ENCODE measurements around the gene FOXP2.
"Not testable (repeated sequence)": the region's sequence is repeated elsewhere in the genome, so short reads cannot be mapped to it uniquely, and the experiment has no call there.

Gene FOXP2

DNA sequence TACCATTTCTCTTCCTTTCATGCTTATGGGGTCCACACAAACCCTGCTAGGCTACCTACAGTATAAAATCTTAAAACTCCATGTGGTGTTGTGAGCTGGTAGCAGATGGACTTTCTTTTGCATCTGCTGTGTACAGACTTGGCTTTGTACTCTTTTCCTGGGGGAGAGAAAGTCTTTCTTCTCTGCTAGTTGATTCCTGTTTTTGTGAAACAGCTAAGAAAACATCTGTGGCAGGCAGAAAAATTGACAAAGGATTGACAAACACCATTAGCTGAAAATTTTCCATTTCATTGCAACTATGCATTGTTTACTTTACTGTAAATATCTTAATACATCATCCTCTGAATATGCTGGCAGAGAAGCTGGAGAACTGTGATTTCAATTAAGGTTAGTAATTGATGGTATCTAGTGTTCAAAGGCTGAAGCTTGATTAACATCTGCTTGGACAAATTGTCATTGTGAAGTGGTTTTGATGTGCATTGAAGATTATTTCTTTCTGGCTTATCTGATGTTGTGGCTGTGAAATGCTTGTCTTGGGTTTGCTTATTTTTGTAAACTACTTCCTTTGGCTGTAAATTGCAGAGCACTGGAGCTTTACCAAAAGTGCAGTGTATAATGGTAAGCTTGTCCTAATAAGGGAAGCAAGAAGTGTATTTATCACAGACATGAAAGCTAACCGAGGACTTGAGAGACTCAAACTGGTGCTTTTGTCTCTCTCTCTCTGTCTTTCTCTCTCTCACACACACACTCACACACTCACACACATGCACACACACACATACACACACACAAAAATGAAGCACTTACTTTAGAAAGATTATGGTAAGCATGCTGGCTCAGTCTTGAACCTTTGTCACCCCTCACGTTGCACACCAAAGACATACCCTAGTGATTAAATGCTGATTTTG lies at the start of gene FOXP2:
Gene FOXP2, plus strand, starts transcription at position 660 of the 908 bp plus-strand sequence. CDS start 11,697 bp downstream, outside the sequence.
- Mint-ChIP-seq H3K4me3 (no peak within 1 kb of the TSS), H3K27me3 (no peaks in the 10 kb centered on the region), H3K4me1 (ENCODE audit: low read depth) (no peaks in the 10 kb centered on the region), H3K36me3 (no peaks in the 10 kb centered on the region), H3K27ac (no peak within 1 kb of the TSS), H3K9me3 (ENCODE audit: low read depth) (no peaks in the 10 kb centered on the region)

GRCh38 chr7:114365791-114366190 lies 48.8 kb upstream of the FOXP2 start:
- Mint-ChIP-seq H3K36me3 (no peaks in the 10 kb centered on the region), H3K27ac (no peak overlapping the region), H3K4me1 (ENCODE audit: low read depth) (no peaks in the 10 kb centered on the region), H3K27me3 (no peaks in the 10 kb centered on the region), H3K9me3 (ENCODE audit: low read depth) (no peaks in the 10 kb centered on the region), H3K4me3 (no peak overlapping the region)

GRCh38 chr7:114368492-114368891 lies 46.1 kb upstream of the FOXP2 start:
- no peaks in the 10 kb centered on the region for H3K27me3 Mint-ChIP-seq
- H3K9me3 Mint-ChIP-seq (ENCODE audit: low read depth): no peaks in the 10 kb centered on the region
- H3K4me3 Mint-ChIP-seq: no peak overlapping the region
- no peak overlapping the region for H3K27ac Mint-ChIP-seq
- H3K36me3 Mint-ChIP-seq: no peaks in the 10 kb centered on the region
- no peaks in the 10 kb centered on the region for H3K4me1 Mint-ChIP-seq (ENCODE audit: low read depth)

DNA sequence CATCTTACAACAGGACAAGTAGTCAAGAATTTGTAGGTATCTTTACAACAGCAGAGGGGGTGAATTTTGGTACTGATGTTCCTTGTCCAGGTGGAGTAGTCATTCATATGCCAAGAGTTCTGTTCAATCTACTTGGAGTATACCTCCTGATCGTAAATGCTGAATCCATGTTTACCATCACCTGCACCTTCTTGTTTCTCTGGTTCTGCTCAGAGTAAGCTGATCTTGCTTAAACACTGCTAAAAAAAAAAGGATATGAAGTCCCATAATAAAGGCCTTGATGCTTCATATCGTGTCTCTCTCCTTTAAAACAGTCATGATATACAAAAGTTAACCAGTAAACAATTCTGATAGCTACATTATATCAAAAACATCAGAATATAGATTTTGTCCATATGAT lies 45.3 kb upstream of the FOXP2 start:
- no peaks in the 10 kb centered on the region for H3K36me3 Mint-ChIP-seq
- no peaks in the 10 kb centered on the region for H3K9me3 Mint-ChIP-seq (ENCODE audit: low read depth)
- no peaks in the 10 kb centered on the region for H3K27me3 Mint-ChIP-seq
- H3K4me3 Mint-ChIP-seq: no peak overlapping the region
- H3K4me1 Mint-ChIP-seq (ENCODE audit: low read depth): no peaks in the 10 kb centered on the region
- H3K27ac Mint-ChIP-seq: no peak overlapping the region

GRCh38 chr7:114372619-114373018 lies 42.0 kb upstream of the FOXP2 start:
- no peaks in the 10 kb centered on the region for H3K27me3 Mint-ChIP-seq
- H3K27ac Mint-ChIP-seq: no peak overlapping the region
- no peaks in the 10 kb centered on the region for H3K36me3 Mint-ChIP-seq
- no peaks in the 10 kb centered on the region for H3K9me3 Mint-ChIP-seq (ENCODE audit: low read depth)
- H3K4me3 Mint-ChIP-seq: no peak overlapping the region
- no peaks in the 10 kb centered on the region for H3K4me1 Mint-ChIP-seq (ENCODE audit: low read depth)

GRCh38 chr7:114375907-114376306 lies 38.7 kb upstream of the FOXP2 start:
- H3K4me1 Mint-ChIP-seq (ENCODE audit: low read depth): no peaks in the 10 kb centered on the region
- no peak overlapping the region for H3K27ac Mint-ChIP-seq
- no peak overlapping the region for H3K4me3 Mint-ChIP-seq
- no peaks in the 10 kb centered on the region for H3K9me3 Mint-ChIP-seq (ENCODE audit: low read depth)
- no peaks in the 10 kb centered on the region for H3K27me3 Mint-ChIP-seq
- H3K36me3 Mint-ChIP-seq: no peaks in the 10 kb centered on the region

GRCh38 chr7:114383946-114384345 lies 30.7 kb upstream of the FOXP2 start:
- not testable (repeated sequence) for H3K4me3 Mint-ChIP-seq; H3K36me3 Mint-ChIP-seq; H3K9me3 Mint-ChIP-seq (ENCODE audit: low read depth); H3K27me3 Mint-ChIP-seq; H3K27ac Mint-ChIP-seq; H3K4me1 Mint-ChIP-seq (ENCODE audit: low read depth)

DNA sequence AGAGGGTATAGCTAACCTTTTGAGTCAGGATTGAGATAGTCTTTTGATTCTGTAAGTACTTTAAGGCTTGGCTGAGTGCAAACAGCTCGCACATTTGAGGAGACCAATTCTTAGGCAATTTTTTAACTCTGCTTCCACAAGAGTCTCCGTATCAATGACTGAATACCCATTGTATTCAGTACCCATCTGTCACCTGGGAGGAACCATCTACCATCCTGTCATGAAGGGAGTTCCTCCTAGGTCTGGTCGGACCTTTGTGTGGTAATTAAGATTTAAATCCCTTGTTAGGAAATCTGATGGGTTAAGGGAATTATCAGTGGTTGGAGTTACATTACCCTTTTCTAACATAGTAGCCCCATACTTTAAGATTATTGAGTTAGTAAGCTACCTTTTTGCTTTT lies 30.3 kb upstream of the FOXP2 start:
- H3K36me3 Mint-ChIP-seq, H3K27me3 Mint-ChIP-seq: not testable (repeated sequence)

GRCh38 chr7:114388021-114388420 lies 26.6 kb upstream of the FOXP2 start:
- Mint-ChIP-seq H3K27ac (no peak overlapping the region), H3K36me3 (no peaks in the 10 kb centered on the region), H3K4me1 (ENCODE audit: low read depth) (no peaks in the 10 kb centered on the region), H3K27me3 (no peaks in the 10 kb centered on the region), H3K9me3 (ENCODE audit: low read depth) (no peaks in the 10 kb centered on the region), H3K4me3 (no peak overlapping the region)

More for the DNA sequence above, 30.3 kb upstream of the FOXP2 start:
- H3K9me3 Mint-ChIP-seq (ENCODE audit: low read depth); H3K4me3 Mint-ChIP-seq; H3K27ac Mint-ChIP-seq; H3K4me1 Mint-ChIP-seq (ENCODE audit: low read depth): not testable (repeated sequence)

DNA sequence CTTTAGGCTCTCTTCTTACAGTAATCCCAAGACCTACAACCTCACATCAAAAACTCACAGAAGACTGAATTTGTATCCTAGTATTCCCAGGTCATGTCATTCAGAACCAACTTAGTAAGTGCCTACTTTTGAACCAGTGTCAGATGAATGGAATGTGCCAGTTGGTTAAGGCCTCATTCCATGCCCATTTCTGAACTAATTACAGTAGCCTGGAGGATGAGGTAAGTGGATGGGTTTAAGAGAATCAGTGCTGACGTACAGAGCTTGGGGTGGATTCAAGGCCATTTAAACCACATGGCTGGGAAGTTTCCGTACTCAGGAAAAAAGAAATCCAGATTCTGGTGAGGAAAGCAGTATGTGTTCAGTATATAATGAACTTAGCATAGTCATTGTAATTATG lies 21.9 kb upstream of the FOXP2 start:
- no peaks in the 10 kb centered on the region for H3K4me1 Mint-ChIP-seq (ENCODE audit: low read depth)
- H3K36me3 Mint-ChIP-seq: no peaks in the 10 kb centered on the region
- no peaks in the 10 kb centered on the region for H3K9me3 Mint-ChIP-seq (ENCODE audit: low read depth)
- H3K27ac Mint-ChIP-seq: no peak overlapping the region
- no peaks in the 10 kb centered on the region for H3K27me3 Mint-ChIP-seq
- no peak overlapping the region for H3K4me3 Mint-ChIP-seq

- H3K9me3 Mint-ChIP-seq (ENCODE audit: low read depth): no peaks in the 10 kb centered on the region
- H3K36me3 Mint-ChIP-seq: no peaks in the 10 kb centered on the region
- H3K4me3 Mint-ChIP-seq: no peak overlapping the region
- no peak overlapping the region for H3K27ac Mint-ChIP-seq
- H3K4me1 Mint-ChIP-seq (ENCODE audit: low read depth): no peaks in the 10 kb centered on the region
- no peaks in the 10 kb centered on the region for H3K27me3 Mint-ChIP-seq
Measured at GRCh38 chr7:114402876-114403635, 11.6 kb upstream of the FOXP2 start.

DNA sequence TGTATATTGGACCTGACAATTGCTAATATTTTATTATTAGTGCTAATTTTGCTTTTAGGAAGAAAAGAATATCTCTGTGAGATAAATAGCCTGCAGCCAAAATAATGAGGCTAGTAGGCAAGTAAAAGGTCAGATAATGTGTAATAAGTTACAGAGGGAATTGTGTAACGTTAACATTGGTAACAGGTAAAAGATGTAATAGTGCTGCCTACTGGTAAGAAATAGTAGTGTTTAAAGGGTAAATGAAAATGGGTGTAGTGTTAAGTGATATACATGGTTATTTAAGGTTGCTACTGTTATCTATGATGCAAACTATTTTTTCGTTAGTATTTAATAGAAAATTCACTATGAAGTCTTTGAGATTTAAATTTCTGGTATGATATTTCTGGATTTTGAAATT lies 9.2 kb upstream of the FOXP2 start:
- Mint-ChIP-seq H3K36me3 (no peaks in the 10 kb centered on the region), H3K27me3 (no peaks in the 10 kb centered on the region), H3K4me1 (ENCODE audit: low read depth) (no peaks in the 10 kb centered on the region), H3K4me3 (no peak overlapping the region), H3K27ac (no peak overlapping the region), H3K9me3 (ENCODE audit: low read depth) (no peaks in the 10 kb centered on the region)

DNA sequence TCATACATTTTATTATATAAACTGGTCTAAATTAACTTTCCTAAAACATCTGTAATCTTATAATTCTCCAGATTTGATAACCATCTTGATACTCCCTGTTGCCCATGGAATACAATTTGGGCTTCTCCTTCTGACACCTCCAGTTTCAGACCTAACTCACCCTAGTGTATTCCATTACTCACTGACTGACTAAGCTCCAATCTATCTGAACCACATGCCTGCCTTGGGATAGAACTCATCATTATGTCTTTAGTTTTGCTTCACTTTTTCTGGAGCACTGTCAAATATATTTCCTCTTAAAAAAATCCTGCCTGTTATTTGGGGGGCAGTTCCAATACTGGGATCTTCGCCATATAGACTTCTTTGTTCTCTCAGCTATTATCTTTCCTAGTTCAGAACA lies 4.9 kb upstream of the FOXP2 start:
- Mint-ChIP-seq H3K27me3 (no peaks in the 10 kb centered on the region), H3K4me3 (no peak overlapping the region), H3K9me3 (ENCODE audit: low read depth) (no peaks in the 10 kb centered on the region), H3K27ac (no peak overlapping the region), H3K4me1 (ENCODE audit: low read depth) (no peaks in the 10 kb centered on the region), H3K36me3 (no peaks in the 10 kb centered on the region)

- no peak overlapping the region for H3K27ac Mint-ChIP-seq
- no peaks in the 10 kb centered on the region for H3K4me1 Mint-ChIP-seq (ENCODE audit: low read depth)
- H3K36me3 Mint-ChIP-seq: no peaks in the 10 kb centered on the region
- H3K9me3 Mint-ChIP-seq (ENCODE audit: low read depth): no peaks in the 10 kb centered on the region
- H3K27me3 Mint-ChIP-seq: no peaks in the 10 kb centered on the region
- H3K4me3 Mint-ChIP-seq: no peak overlapping the region
Measured at GRCh38 chr7:114412548-114412947, 2.1 kb upstream of the FOXP2 start.

GRCh38 chr7:114413761-114414155 lies 857 bp upstream of the FOXP2 start:
- H3K27ac Mint-ChIP-seq: no peak overlapping the region
- H3K9me3 Mint-ChIP-seq (ENCODE audit: low read depth): no peaks in the 10 kb centered on the region
- H3K27me3 Mint-ChIP-seq: no peaks in the 10 kb centered on the region
- no peak overlapping the region for H3K4me3 Mint-ChIP-seq
- no peaks in the 10 kb centered on the region for H3K4me1 Mint-ChIP-seq (ENCODE audit: low read depth)
- no peaks in the 10 kb centered on the region for H3K36me3 Mint-ChIP-seq
